SK-N-SH (cell line): ENCODE results near the gene FLVCR1. TPM values are rescaled to one million over a fixed set of nuclear protein-coding genes. Genes with fewer than 3 reads are reported as not detected.

ENCODE experiments used
- CTCF ChIA-PET: fragments of 300-600, 350-600 bp; formaldehyde crosslinking; extraction: SDS; loops from one replicate; lab custom pipeline; 2021; lab: Yijun Ruan, JAX
- POLR2A ChIA-PET: fragments of 350-600 bp; sonication (Branson Sonifier 250); formaldehyde crosslinking; extraction: SDS; loops from one replicate; lab custom pipeline; 2020; ENCODE audit warnings: antibody characterized with exemption, inconsistent platforms; lab: Yijun Ruan, JAX
- DNase-seq: peaks from one replicate; pipeline ENCODE4 v3.0.0; 2012
- H2AFZ ChIP-seq: fragments of 200-600 bp; sonication (generic); 2 replicates; pipeline ENCODE4 v1.8.1; 2016; ENCODE audit warnings: antibody characterized with exemption, mild to moderate bottlenecking, low read depth
- H3F3A ChIP-seq: fragments of 200-600 bp; sonication (generic); replicated peaks from 2 replicates; pipeline ENCODE3; 2016; ENCODE audit warnings: antibody characterized with exemption, mild to moderate bottlenecking; ENCODE audit not compliant: insufficient read depth
- H3K27ac ChIP-seq, 2 experiments: fragments of 200-500 bp in 1 of 2; fragments of 200-600 bp in 1 of 2; sonication (Bioruptor generic) in 1 of 2; sonication (generic), shearing (Covaris generic) in 1 of 2; 2 replicates each; pipeline versions ENCODE4 v1.5.1 to v1.6.1; 2014 to 2016; ENCODE audit warnings: low read depth in 2 of 2, inconsistent platforms in 1 of 2, low read length in 1 of 2, mild to moderate bottlenecking in 1 of 2, mixed read lengths in 1 of 2
- H3K27me3 ChIP-seq: fragments of 200-600 bp; sonication (generic), shearing (Covaris generic); 2 replicates; pipeline ENCODE4 v1.6.1; 2016; ENCODE audit warnings: mixed run types; ENCODE audit not compliant: insufficient read depth
- H3K36me3 ChIP-seq, 2 experiments: fragments of 200-500 bp in 1 of 2; fragments of 200-600 bp in 1 of 2; sonication (Bioruptor generic) in 1 of 2; sonication (generic) in 1 of 2; replicated peaks in 1 of 2; 2 replicates each; pipeline versions ENCODE3 to v1.5.1; 2014 to 2016; ENCODE audit warnings: low read length in 1 of 2, mild to moderate bottlenecking in 1 of 2; ENCODE audit not compliant: insufficient read depth in 2 of 2, control insufficient read depth in 1 of 2
- H3K4me1 ChIP-seq, 2 experiments: fragments of 200-500 bp in 1 of 2; fragments of 200-600 bp in 1 of 2; sonication (Bioruptor generic) in 1 of 2; sonication (generic), shearing (Covaris generic) in 1 of 2; 2 replicates each; pipeline versions ENCODE4 v1.5.1 to v1.6.1; 2014 to 2016; ENCODE audit warnings: low read depth in 1 of 2, low read length in 1 of 2, mixed run types in 1 of 2; ENCODE audit not compliant: insufficient read depth in 2 of 2, control insufficient read depth in 1 of 2
- H3K4me2 ChIP-seq: fragments of 200-600 bp; sonication (generic), shearing (Covaris generic); 2 replicates; pipeline ENCODE4 v1.6.1; 2017; ENCODE audit warnings: mixed run types
- H3K4me3 ChIP-seq, 2 experiments: fragments of 200-500 bp in 1 of 2; fragments of 200-600 bp in 1 of 2; sonication (Bioruptor generic) in 1 of 2; sonication (generic), shearing (Covaris generic) in 1 of 2; 2 replicates each; pipeline versions ENCODE4 v1.5.1 to v1.8.1; 2014 to 2016; ENCODE audit warnings: low read depth in 2 of 2, inconsistent platforms in 1 of 2, low read length in 1 of 2, mild to moderate bottlenecking in 1 of 2, mixed read lengths in 1 of 2, moderate library complexity in 1 of 2
- H3K79me2 ChIP-seq: fragments of 200-600 bp; sonication (generic); 2 replicates; pipeline ENCODE4 v1.8.1; 2017; ENCODE audit warnings: mild to moderate bottlenecking; ENCODE audit not compliant: insufficient read depth
- H3K9ac ChIP-seq: fragments of 200-600 bp; sonication (generic); 2 replicates; pipeline ENCODE4 v1.6.1; 2017; ENCODE audit warnings: mixed run types
- H3K9me2 ChIP-seq: fragments of 200-600 bp; sonication (generic); 2 replicates; pipeline ENCODE4 v1.6.1; 2017; ENCODE audit warnings: mixed run types
- H3K9me3 ChIP-seq: fragments of 200-600 bp; sonication (generic); 2 replicates; pipeline ENCODE4 v1.6.1; 2017; ENCODE audit warnings: mixed run types, mild to moderate bottlenecking, moderate library complexity
- H4K20me1 ChIP-seq: fragments of 200-600 bp; sonication (generic); 2 replicates; pipeline ENCODE4 v1.6.1; 2017; ENCODE audit warnings: mild to moderate bottlenecking, mixed run types; ENCODE audit not compliant: insufficient read depth
- CHD2 ChIP-seq: fragments of 150-350 bp; IDR thresholded peaks from 2 replicates; pipeline ENCODE4 v1.6.1; 2018; ENCODE audit warnings: low read length; ENCODE audit not compliant: partially characterized antibody
- ELF1 ChIP-seq: IDR thresholded peaks from 2 replicates; pipeline ENCODE4 v1.4.0; 2012
- EP300 ChIP-seq, 2 experiments: IDR thresholded peaks; 2 replicates each; pipeline versions ENCODE4 v1.4.0 to v1.6.1; 2012; ENCODE audit warnings: borderline replicate concordance in 1 of 2, low read depth in 1 of 2, low read length in 1 of 2
- EZH2phosphoT487 ChIP-seq: fragments of 200-600 bp; sonication (generic); IDR thresholded peaks from 2 replicates; pipeline ENCODE4 v1.6.1; 2017; ENCODE audit warnings: low read depth, mixed run types, mild to moderate bottlenecking, antibody characterized with exemption, moderate library complexity, borderline replicate concordance
- FOSL2 ChIP-seq: IDR thresholded peaks from 2 replicates; pipeline ENCODE4 v1.4.0; 2012; ENCODE audit warnings: low read depth, mild to moderate bottlenecking, moderate library complexity, borderline replicate concordance
- FOXJ3 ChIP-seq: sonication (generic); formaldehyde crosslinking; IDR thresholded peaks from 2 replicates; pipeline ENCODE4 v1.5.1; 2020; ENCODE audit warnings: mild to moderate bottlenecking, missing genetic modification reagents
- FOXM1 ChIP-seq: IDR thresholded peaks from 2 replicates; pipeline ENCODE4 v1.4.0; 2012; ENCODE audit warnings: low read depth, mild to moderate bottlenecking
- GABPA ChIP-seq: IDR thresholded peaks from 2 replicates; pipeline ENCODE4 v1.4.0; 2012; ENCODE audit warnings: low read depth, mild to moderate bottlenecking
- GATA2 ChIP-seq: sonication (generic); formaldehyde crosslinking; IDR thresholded peaks from 2 replicates; pipeline ENCODE4 v1.5.0; 2020; ENCODE audit warnings: mild to moderate bottlenecking, missing genetic modification reagents
- JUND ChIP-seq: IDR thresholded peaks from 2 replicates; pipeline ENCODE4 v1.4.0; 2012
- MAX ChIP-seq: IDR thresholded peaks from 2 replicates; pipeline ENCODE4 v1.4.0; 2012; ENCODE audit warnings: low read depth
- NRF1 ChIP-seq: IDR thresholded peaks from 2 replicates; pipeline ENCODE4 v1.6.1; 2012; ENCODE audit warnings: low read depth, mild to moderate bottlenecking, low read length
- PBX3 ChIP-seq: IDR thresholded peaks from 2 replicates; pipeline ENCODE4; 2012
- RCOR1 ChIP-seq: fragments of 150-350 bp; IDR thresholded peaks from 2 replicates; pipeline ENCODE4 v1.6.1; 2017; ENCODE audit warnings: antibody characterized with exemption, low read length
- RFX5 ChIP-seq: IDR thresholded peaks from 2 replicates; pipeline ENCODE4 v1.6.1; 2012; ENCODE audit warnings: mild to moderate bottlenecking, improper control_type of control experiment, low read length
- SIN3A ChIP-seq: IDR thresholded peaks from 2 replicates; pipeline ENCODE4 v1.6.1; 2012; ENCODE audit warnings: low read depth, mild to moderate bottlenecking, low read length, moderate library complexity, borderline replicate concordance
- TAF1 ChIP-seq: IDR thresholded peaks from 2 replicates; pipeline ENCODE4 v1.6.1; 2012; ENCODE audit warnings: low read depth, mild to moderate bottlenecking, low read length, moderate library complexity, borderline replicate concordance
- YY1 ChIP-seq: IDR thresholded peaks from 2 replicates; pipeline ENCODE4 v1.4.0; 2012; ENCODE audit warnings: low read depth, mild to moderate bottlenecking
- WGBS: methylation state at CpG from one replicate; pipeline ENCODE4 v1.1.6; 2017; ENCODE audit warnings: low lambda C conversion rate; 5-methylcytosine and 5-hydroxymethylcytosine counted together
- polyA plus RNA-seq, 3 experiments: library from polyadenylated mRNA; depleted of rRNA; stranded (reverse); fragments of >200 nt; gene quantifications; 2 replicates each; pipeline ENCODE4 v1.2.3, GENCODE V29; 2012
- TF ChIP-seq, protein P1 (sequence below): IDR thresholded peaks from 2 replicates; pipeline ENCODE4 v1.6.1; 2012; ENCODE audit warnings: mild to moderate bottlenecking, low read depth, low read length, moderate library complexity
- TF ChIP-seq, protein P2 (sequence below): IDR thresholded peaks from 2 replicates; pipeline ENCODE4 v1.4.0; 2012; ENCODE audit warnings: low read depth, borderline replicate concordance

The FLVCR1 gene
- polyA plus RNA-seq, 1 of the 3 experiments (the other 2 are of a cell fraction) = 1.7 TPM

- H3K27ac ChIP-seq = no peak overlapping the region
- POLR2A ChIA-PET = no interaction called here
- H4K20me1 ChIP-seq = no peaks in the 10 kb centered on the region
- no peak overlapping the region for H3K4me3 ChIP-seq
- H3K36me3 ChIP-seq = no peaks in the 10 kb centered on the region
- H3K4me2 ChIP-seq = no peak overlapping the region
- DNase-seq = no peak
- no peaks in the 10 kb centered on the region for H3K9me2 ChIP-seq
- CTCF ChIA-PET = interaction anchor here (0.9 kb wide), 1 partner anchor 169 kb away, joined by 3 read pairs; no protein-coding TSS in a partner anchor
- H3F3A ChIP-seq = no peaks in the 10 kb centered on the region
- H3K9me3 ChIP-seq = no peaks in the 10 kb centered on the region
- H3K27me3 ChIP-seq = no peaks in the 10 kb centered on the region
- no peaks in the 10 kb centered on the region for H3K4me1 ChIP-seq
- H3K79me2 ChIP-seq = no peaks in the 10 kb centered on the region
- H2AFZ ChIP-seq = no peak overlapping the region
- TF ChIP-seq TAF1 = no peak
- no peak for TF ChIP-seq YY1
- TF ChIP-seq NRF1 = no peak
- TF ChIP-seq GABPA = no peak
- no peak for TF ChIP-seq RCOR1
- no peak for TF ChIP-seq SIN3A
- no peak for TF ChIP-seq ELF1
- TF ChIP-seq RFX5 = no peak
- TF ChIP-seq CHD2 = no peak
- TF ChIP-seq FOSL2 = no peak
- no peak for TF ChIP-seq GATA2 (CRISPR knock-in tag)
- 81% methylated on average over 6 of the region's 6 CpGs for WGBS
- no peak overlapping the region for H3K9ac ChIP-seq
Measured at GRCh38 chr1:212825798-212826452, 32.1 kb upstream of the FLVCR1 start.

DNA sequence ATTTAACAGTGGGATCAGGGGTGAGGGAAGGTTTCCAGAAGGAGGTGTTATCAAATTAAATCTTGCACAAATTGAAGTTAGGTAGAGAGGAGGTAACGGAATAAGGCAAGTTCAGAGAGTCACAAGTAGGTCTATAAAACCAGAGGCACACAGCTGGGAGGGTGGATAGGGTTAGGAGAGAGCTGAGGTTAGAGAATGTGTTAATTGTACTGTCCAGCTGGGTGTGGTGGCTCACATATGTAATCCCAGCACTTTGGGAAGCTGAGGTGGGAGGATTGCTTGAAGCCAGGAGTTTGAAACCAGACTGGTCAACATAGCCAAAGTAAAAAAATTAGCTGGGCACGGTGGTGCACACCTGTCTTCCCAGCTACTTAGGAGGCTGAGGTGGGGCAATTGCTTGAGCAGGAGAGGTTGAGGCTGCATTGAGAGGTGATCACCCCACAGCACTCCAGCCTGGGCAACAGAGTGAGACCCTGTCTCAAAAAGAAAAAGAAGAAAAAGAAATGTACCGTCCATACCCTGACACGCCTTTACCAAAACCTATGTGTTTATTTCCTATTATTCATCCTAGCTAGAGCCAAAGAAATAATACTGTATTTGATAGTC, 30.8 kb upstream of the FLVCR1 start:
- Histone ChIP-seq H4K20me1 (no peaks in the 10 kb centered on the region), H3K4me2 (no peak overlapping the region), H2AFZ (no peak overlapping the region), H3K4me3 (no peak overlapping the region), H3K9ac (no peak overlapping the region), H3K79me2 (no peaks in the 10 kb centered on the region), H3K4me1 (no peaks in the 10 kb centered on the region), H3K9me2 (no peaks in the 10 kb centered on the region), H3K27me3 (no peaks in the 10 kb centered on the region), H3K36me3 (no peaks in the 10 kb centered on the region), H3F3A (no peaks in the 10 kb centered on the region), H3K27ac (no peak overlapping the region), H3K9me3 (no peaks in the 10 kb centered on the region)
- 86% methylated on average over 4 of the region's 4 CpGs for WGBS
- ChIA-PET CTCF (interaction anchor here (2.3 kb wide), 1 partner anchor 12 kb away, joined by 6 read pairs; no protein-coding TSS in a partner anchor), POLR2A (no interaction called here)
- DNase-seq = no peak
- no peak for TF ChIP-seq PBX3
- TF ChIP-seq, protein P1, sequence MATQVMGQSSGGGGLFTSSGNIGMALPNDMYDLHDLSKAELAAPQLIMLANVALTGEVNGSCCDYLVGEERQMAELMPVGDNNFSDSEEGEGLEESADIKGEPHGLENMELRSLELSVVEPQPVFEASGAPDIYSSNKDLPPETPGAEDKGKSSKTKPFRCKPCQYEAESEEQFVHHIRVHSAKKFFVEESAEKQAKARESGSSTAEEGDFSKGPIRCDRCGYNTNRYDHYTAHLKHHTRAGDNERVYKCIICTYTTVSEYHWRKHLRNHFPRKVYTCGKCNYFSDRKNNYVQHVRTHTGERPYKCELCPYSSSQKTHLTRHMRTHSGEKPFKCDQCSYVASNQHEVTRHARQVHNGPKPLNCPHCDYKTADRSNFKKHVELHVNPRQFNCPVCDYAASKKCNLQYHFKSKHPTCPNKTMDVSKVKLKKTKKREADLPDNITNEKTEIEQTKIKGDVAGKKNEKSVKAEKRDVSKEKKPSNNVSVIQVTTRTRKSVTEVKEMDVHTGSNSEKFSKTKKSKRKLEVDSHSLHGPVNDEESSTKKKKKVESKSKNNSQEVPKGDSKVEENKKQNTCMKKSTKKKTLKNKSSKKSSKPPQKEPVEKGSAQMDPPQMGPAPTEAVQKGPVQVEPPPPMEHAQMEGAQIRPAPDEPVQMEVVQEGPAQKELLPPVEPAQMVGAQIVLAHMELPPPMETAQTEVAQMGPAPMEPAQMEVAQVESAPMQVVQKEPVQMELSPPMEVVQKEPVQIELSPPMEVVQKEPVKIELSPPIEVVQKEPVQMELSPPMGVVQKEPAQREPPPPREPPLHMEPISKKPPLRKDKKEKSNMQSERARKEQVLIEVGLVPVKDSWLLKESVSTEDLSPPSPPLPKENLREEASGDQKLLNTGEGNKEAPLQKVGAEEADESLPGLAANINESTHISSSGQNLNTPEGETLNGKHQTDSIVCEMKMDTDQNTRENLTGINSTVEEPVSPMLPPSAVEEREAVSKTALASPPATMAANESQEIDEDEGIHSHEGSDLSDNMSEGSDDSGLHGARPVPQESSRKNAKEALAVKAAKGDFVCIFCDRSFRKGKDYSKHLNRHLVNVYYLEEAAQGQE = no peak
- no peak for TF ChIP-seq FOSL2
- no peak for TF ChIP-seq SIN3A
- no peak for TF ChIP-seq GATA2 (CRISPR knock-in tag)
- TF ChIP-seq EP300 (IDR thresholded peaks at IDR 0.05; ENCODE audit: borderline replicate concordance in 1 of 2, low read depth in 1 of 2, low read length in 1 of 2) = no peak
- TF ChIP-seq, protein P2, sequence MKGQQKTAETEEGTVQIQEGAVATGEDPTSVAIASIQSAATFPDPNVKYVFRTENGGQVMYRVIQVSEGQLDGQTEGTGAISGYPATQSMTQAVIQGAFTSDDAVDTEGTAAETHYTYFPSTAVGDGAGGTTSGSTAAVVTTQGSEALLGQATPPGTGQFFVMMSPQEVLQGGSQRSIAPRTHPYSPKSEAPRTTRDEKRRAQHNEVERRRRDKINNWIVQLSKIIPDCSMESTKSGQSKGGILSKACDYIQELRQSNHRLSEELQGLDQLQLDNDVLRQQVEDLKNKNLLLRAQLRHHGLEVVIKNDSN = no peak
- TF ChIP-seq EZH2phosphoT487 = no peak
- TF ChIP-seq JUND = no peak
- no peak for TF ChIP-seq TAF1
- TF ChIP-seq NRF1 = no peak
- TF ChIP-seq RFX5 = no peak
- TF ChIP-seq FOXM1 = no peak
- no peak for TF ChIP-seq MAX
- TF ChIP-seq FOXJ3 (CRISPR knock-in tag) = no peak
